Neural crest cell (in vitro differentiated cells): Measurements from ENCODE around the gene HMCN1. TPM values are rescaled to one million over a fixed set of nuclear protein-coding genes. Genes with fewer than 3 reads are reported as not detected.

Experiments
- DNase-seq: peaks from one replicate; pipeline ENCODE4 v3.0.0; 2021; ENCODE audit warnings: low read depth, mixed read lengths, low spot score
- H3K27ac Mint-ChIP-seq: one replicate; pipeline ENCODE4 v1.8.0; 2021; ENCODE audit warnings: mild to moderate bottlenecking, mixed read lengths; ENCODE audit not compliant: unreplicated experiment
- H3K27me3 Mint-ChIP-seq: 2 replicates; pipeline ENCODE4 v1.8.0; 2021; ENCODE audit warnings: low read depth, mild to moderate bottlenecking, mixed read lengths
- H3K36me3 Mint-ChIP-seq: 2 replicates; pipeline ENCODE4 v1.8.0; 2021; ENCODE audit warnings: low read depth, mild to moderate bottlenecking, mixed read lengths
- H3K4me1 Mint-ChIP-seq: 2 replicates; pipeline ENCODE4 v1.8.0; 2021; ENCODE audit warnings: mixed read lengths
- H3K4me3 Mint-ChIP-seq: one replicate; pipeline ENCODE4 v1.8.0; 2021; ENCODE audit warnings: mild to moderate bottlenecking, mixed read lengths
- H3K9me3 Mint-ChIP-seq: 2 replicates; pipeline ENCODE4 v1.8.0; 2021; ENCODE audit warnings: mixed read lengths
- CTCF ChIP-seq: fragments of 200-600 bp; sonication (generic); conservative IDR thresholded peaks from 2 replicates; pipeline ENCODE4 v1.5.0; 2021; ENCODE audit warnings: antibody characterized with exemption, mild to moderate bottlenecking
- total RNA-seq: library from RNA; stranded (reverse); gene quantifications from 2 replicates; pipeline ENCODE4 v1.2.1, GENCODE V29; 2021

The HMCN1 gene
- total RNA-seq, 1 donor from 2014 or later, result 16.6 TPM

DNA sequence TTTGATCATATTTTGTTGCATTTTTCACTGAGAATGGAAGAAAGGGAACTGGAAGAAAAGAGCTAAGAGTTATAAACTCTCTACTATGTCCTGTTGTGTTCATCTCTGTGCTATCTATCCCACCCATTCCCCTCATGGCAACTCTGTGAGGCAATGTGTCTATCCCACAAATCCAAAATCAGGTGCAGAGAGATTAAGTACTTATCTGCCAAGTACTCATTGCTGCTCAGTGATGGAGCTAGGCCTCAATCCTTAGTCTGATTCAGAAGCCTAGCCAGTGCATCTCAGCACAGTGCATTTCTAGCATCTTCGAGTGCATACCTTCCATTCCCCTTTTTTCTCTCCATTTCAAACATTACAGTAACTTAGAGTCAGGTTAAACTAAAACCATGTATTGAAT is 370.3 kb downstream of the HMCN1 start:
- TF ChIP-seq CTCF, result no peak
- no peak for DNase-seq
- Mint-ChIP-seq H3K4me1 (peaks cover 4% of the 10 kb centered on the region), H3K27ac (no peak overlapping the region), H3K36me3 (peaks cover 2% of the 10 kb centered on the region), H3K27me3 (no peaks in the 10 kb centered on the region), H3K4me3 (no peak overlapping the region), H3K9me3 (no peaks in the 10 kb centered on the region)

GRCh38 chr1:186112280-186112679 is 378.1 kb downstream of the HMCN1 start:
- no peak for TF ChIP-seq CTCF
- Mint-ChIP-seq H3K36me3 (peaks cover 7% of the 10 kb centered on the region), H3K4me3 (no peak overlapping the region), H3K27me3 (no peaks in the 10 kb centered on the region), H3K9me3 (peaks cover 4% of the 10 kb centered on the region), H3K27ac (no peak overlapping the region), H3K4me1 (no peaks in the 10 kb centered on the region)
- no peak for DNase-seq

- H3K9me3 Mint-ChIP-seq, result peaks cover 4% of the 10 kb centered on the region
- H3K27ac Mint-ChIP-seq, result no peak overlapping the region
Observed at GRCh38 chr1:186113461-186113860, 379.3 kb downstream of the HMCN1 start.

DNA sequence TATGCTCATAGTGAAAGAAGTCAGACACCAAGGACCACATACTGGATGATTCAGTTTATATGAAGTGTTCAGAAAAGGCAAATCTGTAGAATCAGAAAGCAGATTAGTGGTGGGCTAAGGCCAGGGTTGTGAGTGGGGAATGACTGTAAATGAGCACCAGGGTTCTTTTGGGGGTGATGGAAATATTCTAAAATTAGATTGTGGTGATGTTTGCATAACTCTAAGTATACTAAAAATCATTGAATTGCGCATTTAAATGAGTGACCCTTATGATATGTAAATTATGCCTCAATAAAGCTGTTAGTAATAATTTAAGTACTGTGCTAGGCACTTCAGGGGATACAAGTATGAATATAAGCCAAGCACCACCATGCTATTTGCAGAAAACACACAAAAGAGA is 384.5 kb downstream of the HMCN1 start:
- Mint-ChIP-seq H3K9me3 (no peaks in the 10 kb centered on the region), H3K36me3 (peaks cover 8% of the 10 kb centered on the region), H3K27me3 (no peaks in the 10 kb centered on the region), H3K27ac (no peak overlapping the region), H3K4me3 (no peak overlapping the region), H3K4me1 (no peaks in the 10 kb centered on the region)
- no peak for TF ChIP-seq CTCF
- DNase-seq, result no peak

More at GRCh38 chr1:186113461-186113860, 379.3 kb downstream of the HMCN1 start:
- peaks cover 7% of the 10 kb centered on the region for H3K36me3 Mint-ChIP-seq
- no peaks in the 10 kb centered on the region for H3K4me1 Mint-ChIP-seq
- DNase-seq, result no peak
- H3K4me3 Mint-ChIP-seq, result no peak overlapping the region
- TF ChIP-seq CTCF, result no peak
- H3K27me3 Mint-ChIP-seq, result no peaks in the 10 kb centered on the region

- Mint-ChIP-seq H3K9me3 (no peaks in the 10 kb centered on the region), H3K36me3 (peaks cover 8% of the 10 kb centered on the region), H3K4me3 (no peak overlapping the region), H3K27ac (no peak overlapping the region), H3K27me3 (no peaks in the 10 kb centered on the region), H3K4me1 (no peaks in the 10 kb centered on the region)
- no peak for TF ChIP-seq CTCF
- no peak for DNase-seq
Observed at GRCh38 chr1:186122837-186123236, 388.6 kb downstream of the HMCN1 start.

- no peak overlapping the region for H3K4me3 Mint-ChIP-seq
- TF ChIP-seq CTCF, result no peak
- DNase-seq, result no peak
Observed at GRCh38 chr1:186125035-186125434, 390.8 kb downstream of the HMCN1 start.

More at GRCh38 chr1:186125035-186125434, 390.8 kb downstream of the HMCN1 start:
- Mint-ChIP-seq H3K36me3 (peaks cover 4% of the 10 kb centered on the region), H3K4me1 (peaks cover 6% of the 10 kb centered on the region), H3K9me3 (no peaks in the 10 kb centered on the region), H3K27ac (no peak overlapping the region), H3K27me3 (no peaks in the 10 kb centered on the region)
